ENCODE measurements around the gene HSP90AA1. TPM values are rescaled to one million over a fixed set of nuclear protein-coding genes. Genes with fewer than 3 reads are reported as not detected.

Gene HSP90AA1
- total and polyA plus RNA-seq, 2 of the 8 experiments (the other 6 are each of a cell fraction or from before 2014, with no cell fraction given) = 339 to 878 TPM

GRCh38 chr14:102078831-102079699, 7.8 kb downstream of the HSP90AA1 start:
- ChIA-PET CTCF (ENCODE audit: partially characterized antibody) (interaction anchor here (1.9 to 3.0 kb wide), 4 partner anchors 10 to 33 kb away, joined by 4 to 14 read pairs (median 12); no protein-coding TSS in a partner anchor), POLR2A (ENCODE audit: partially characterized antibody) (interaction anchor here (1.0 to 5.4 kb wide), 7 partner anchors 8 to 26 kb away, joined by 3 to 39 read pairs (median 5); partner anchors contain the start of gene HSP90AA1)
- H3K4me2 ChIP-seq (ENCODE audit: insufficient read depth in 1 of 2, low read depth in 2 of 2, low read length in 2 of 2) = no peak overlapping the region
- H2BK15ac ChIP-seq (ENCODE audit: low read length) = no peak overlapping the region
- H2BK12ac ChIP-seq (ENCODE audit: low read depth, low read length) = no peak overlapping the region
- no peaks in the 10 kb centered on the region; a peak in 1 of 7 replicates for H3K4me1 ChIP-seq (replicated peaks in 1 of 4; ENCODE audit: control insufficient read depth in 3 of 4, insufficient read depth in 4 of 4, low read length in 3 of 4)
- no peak overlapping the region for H3K56ac ChIP-seq (replicated peaks; ENCODE audit: insufficient read length, low read depth, low read length)
- no peak for DNase-seq (ENCODE audit: low read depth in 1 of 2, low spot score in 2 of 2)
- H4K20me1 ChIP-seq (replicated peaks in 1 of 2; ENCODE audit: control insufficient read depth in 1 of 2, insufficient read depth in 2 of 2, low read length in 2 of 2) = peaks cover 2 to 5% of the 10 kb centered on the region in 2 experiments
- H4K91ac ChIP-seq (replicated peaks; ENCODE audit: insufficient read length, low read length) = no peak overlapping the region
- no peak overlapping the region for H2AFZ ChIP-seq (ENCODE audit: low read length)
- no peaks in the 10 kb centered on the region for H3K27me3 ChIP-seq (replicated peaks in 1 of 4; ENCODE audit: control insufficient read depth in 3 of 4, extremely low read depth in 1 of 4, insufficient read depth in 3 of 4, low read length in 3 of 4)
- 94% methylated on average over 10 of the region's 10 CpGs; no CpG with 5 or more reads in 1 of the 2 experiments for WGBS, 2 experiments (ENCODE audit: extremely low coverage in 1 of 2, insufficient coverage in 1 of 2, insufficient read length in 1 of 2, insufficient replicate concordance in 2 of 2, low coverage in 1 of 2, low lambda C conversion rate in 2 of 2, missing lambda C conversion rate in 1 of 2)
- no peaks in the 10 kb centered on the region for H3K9me3 ChIP-seq (ENCODE audit: insufficient read depth in 2 of 2, low read depth in 1 of 2, low read length in 1 of 2)
- H3K23ac ChIP-seq (ENCODE audit: insufficient read length) = no peak overlapping the region
- H2BK5ac ChIP-seq (ENCODE audit: low read depth, low read length) = no peak overlapping the region
- no peak overlapping the region for H2BK20ac ChIP-seq (ENCODE audit: low read length)
- H3K79me1 ChIP-seq (ENCODE audit: low read depth, low read length) = no peaks in the 10 kb centered on the region
- H3K4ac ChIP-seq (replicated peaks; ENCODE audit: insufficient read length, low read depth, low read length) = no peak overlapping the region
- no peak overlapping the region for H3K18ac ChIP-seq (ENCODE audit: extremely low read depth, low read length)
- H3K14ac ChIP-seq (ENCODE audit: insufficient read length) = no peak overlapping the region
- H2AK5ac ChIP-seq (ENCODE audit: low read depth, low read length) = no peak overlapping the region
- no peak overlapping the region for H4K5ac ChIP-seq (ENCODE audit: insufficient read length, low read depth, low read length)
- H3K79me2 ChIP-seq (ENCODE audit: control insufficient read depth in 1 of 2, insufficient read depth in 2 of 2, low read length in 2 of 2) = peaks cover 0 to 8% of the 10 kb centered on the region in 2 experiments; a peak in 1 of 4 replicates
- no peak overlapping the region for H3K27ac ChIP-seq (ENCODE audit: low read depth, low read length)
- no peak overlapping the region for H3K4me3 ChIP-seq (ENCODE audit: extremely low read depth in 1 of 4, insufficient read depth in 2 of 4, low read depth in 3 of 4, low read length in 4 of 4)
- H3K9ac ChIP-seq (replicated peaks in 1 of 4; ENCODE audit: extremely low read depth in 1 of 4, low read depth in 3 of 4, low read length in 3 of 4) = no peak overlapping the region
- H4K8ac ChIP-seq (ENCODE audit: extremely low read depth, insufficient read depth, low read length) = no peak overlapping the region
- FAIRE-seq = no peak
- TF ChIP-seq SP1 (IDR thresholded peaks at IDR 0.05; ENCODE audit: low read depth, low read length) (no peak), RXRA (IDR thresholded peaks at IDR 0.05; ENCODE audit: insufficient read depth, low read depth, low read length) (no peak), EZH2 (IDR thresholded peaks at IDR 0.05; ENCODE audit: low read depth, low read length, severe bottlenecking) (no peak), POLR2A (IDR thresholded peaks at IDR 0.05; ENCODE audit: control extremely low read depth in 1 of 2, low read depth in 2 of 2, low read length in 2 of 2) (no peak), RAD21 (IDR thresholded peaks at IDR 0.05 in 1 of 2, conservative IDR thresholded peaks at IDR 0.05 in 1 of 2; ENCODE audit: low read depth in 2 of 2, low read length in 2 of 2) (no peak), FOSL1 (IDR thresholded peaks at IDR 0.05; ENCODE audit: insufficient read depth, low read depth, low read length) (no peak), BCL11A (IDR thresholded peaks at IDR 0.05; ENCODE audit: low read depth in 2 of 2, low read length in 2 of 2) (no peak), CHD1 (IDR thresholded peaks at IDR 0.05; ENCODE audit: low read depth, low read length) (no peak), SUZ12 (IDR thresholded peaks at IDR 0.05; ENCODE audit: low read length) (no peak), ASH2L (IDR thresholded peaks at IDR 0.05; ENCODE audit: low read length) (no peak)
- TF ChIP-seq, protein P1, sequence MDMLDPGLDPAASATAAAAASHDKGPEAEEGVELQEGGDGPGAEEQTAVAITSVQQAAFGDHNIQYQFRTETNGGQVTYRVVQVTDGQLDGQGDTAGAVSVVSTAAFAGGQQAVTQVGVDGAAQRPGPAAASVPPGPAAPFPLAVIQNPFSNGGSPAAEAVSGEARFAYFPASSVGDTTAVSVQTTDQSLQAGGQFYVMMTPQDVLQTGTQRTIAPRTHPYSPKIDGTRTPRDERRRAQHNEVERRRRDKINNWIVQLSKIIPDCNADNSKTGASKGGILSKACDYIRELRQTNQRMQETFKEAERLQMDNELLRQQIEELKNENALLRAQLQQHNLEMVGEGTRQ (IDR thresholded peaks at IDR 0.05; ENCODE audit: low read length) = no peak
- peaks cover 21 to 60% (median 47%) of the 10 kb centered on the region in 4 experiments for H3K36me3 ChIP-seq (ENCODE audit: control insufficient read depth in 2 of 4, insufficient read depth in 4 of 4, low read length in 3 of 4)
- no peaks in the 10 kb centered on the region for H3K23me2 ChIP-seq (ENCODE audit: low read depth, low read length)
- H2BK120ac ChIP-seq (replicated peaks; ENCODE audit: low read depth, low read length) = no peak overlapping the region

Measured in H1 (cell line).